ENCODE measurements around the gene CTDSPL. TPM values are rescaled to one million over a fixed set of nuclear protein-coding genes. Genes with fewer than 3 reads are reported as not detected.

Gene CTDSPL
- total and polyA plus RNA-seq, 10 of the 15 experiments (the other 5 are each of a cell fraction or from before 2014, with no cell fraction given): 0.05 to 0.51 (median 0.18) TPM; not detected in 6

GRCh38 chr3:37907906-37908305, 46.2 kb downstream of the CTDSPL start (continued):
- TF ChIP-seq ETV6 (conservative IDR thresholded peaks at IDR 0.05 in 1 of 2, IDR thresholded peaks at IDR 0.05 in 1 of 2; ENCODE audit: borderline replicate concordance in 1 of 2, low read depth in 1 of 2) (peak in 1 of 2 experiments; percentile 70; a peak in 2 of 4 replicates), CBFB (IDR thresholded peaks at IDR 0.05; ENCODE audit: low read depth) (peak; percentile 96), MTA2 (IDR thresholded peaks at IDR 0.05; ENCODE audit: low read depth) (peak; percentile 96), MXI1 (IDR thresholded peaks at IDR 0.05; ENCODE audit: low read depth, low read length) (no peak), RCOR1 (conservative IDR thresholded peaks at IDR 0.05; ENCODE audit: low read depth, low read length) (0 out of 2 replicates have a peak, but pooled peaks have one; percentile 51), SREBF1 (IDR thresholded peaks at IDR 0.05; ENCODE audit: low read length) (no peak), IKZF1 (conservative IDR thresholded peaks at IDR 0.05) (peak; percentile 97), MYC (IDR thresholded peaks at IDR 0.05; ENCODE audit: insufficient read depth, insufficient read length, insufficient replicate concordance, low read length, severe bottlenecking) (no peak), NBN (IDR thresholded peaks at IDR 0.05) (peak; percentile 94), RBBP5 (conservative IDR thresholded peaks at IDR 0.05) (no peak), MEF2B (IDR thresholded peaks at IDR 0.05; ENCODE audit: partially characterized antibody, poor library complexity, severe bottlenecking) (peak; percentile 86), USF2 (IDR thresholded peaks at IDR 0.05; ENCODE audit: borderline replicate concordance, low read depth, low read length) (no peak), JUNB (IDR thresholded peaks at IDR 0.05) (peak; percentile 30; the same call in 1 of the 2 replicates), SMC3 (IDR thresholded peaks at IDR 0.05; ENCODE audit: borderline replicate concordance, low read length) (no peak), SPI1 (IDR thresholded peaks at IDR 0.05; ENCODE audit: borderline replicate concordance, insufficient read depth, low read depth, low read length) (no peak), SUZ12 (IDR thresholded peaks at IDR 0.05; ENCODE audit: unreplicated experiment) (no peak), ATF2 (IDR thresholded peaks at IDR 0.05; ENCODE audit: low read length) (peak; percentile 74)
- TF ChIP-seq, protein P1, sequence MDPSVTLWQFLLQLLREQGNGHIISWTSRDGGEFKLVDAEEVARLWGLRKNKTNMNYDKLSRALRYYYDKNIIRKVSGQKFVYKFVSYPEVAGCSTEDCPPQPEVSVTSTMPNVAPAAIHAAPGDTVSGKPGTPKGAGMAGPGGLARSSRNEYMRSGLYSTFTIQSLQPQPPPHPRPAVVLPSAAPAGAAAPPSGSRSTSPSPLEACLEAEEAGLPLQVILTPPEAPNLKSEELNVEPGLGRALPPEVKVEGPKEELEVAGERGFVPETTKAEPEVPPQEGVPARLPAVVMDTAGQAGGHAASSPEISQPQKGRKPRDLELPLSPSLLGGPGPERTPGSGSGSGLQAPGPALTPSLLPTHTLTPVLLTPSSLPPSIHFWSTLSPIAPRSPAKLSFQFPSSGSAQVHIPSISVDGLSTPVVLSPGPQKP (IDR thresholded peaks at IDR 0.05; ENCODE audit: low read depth, low read length): no peak
- TF ChIP-seq, protein P2, sequence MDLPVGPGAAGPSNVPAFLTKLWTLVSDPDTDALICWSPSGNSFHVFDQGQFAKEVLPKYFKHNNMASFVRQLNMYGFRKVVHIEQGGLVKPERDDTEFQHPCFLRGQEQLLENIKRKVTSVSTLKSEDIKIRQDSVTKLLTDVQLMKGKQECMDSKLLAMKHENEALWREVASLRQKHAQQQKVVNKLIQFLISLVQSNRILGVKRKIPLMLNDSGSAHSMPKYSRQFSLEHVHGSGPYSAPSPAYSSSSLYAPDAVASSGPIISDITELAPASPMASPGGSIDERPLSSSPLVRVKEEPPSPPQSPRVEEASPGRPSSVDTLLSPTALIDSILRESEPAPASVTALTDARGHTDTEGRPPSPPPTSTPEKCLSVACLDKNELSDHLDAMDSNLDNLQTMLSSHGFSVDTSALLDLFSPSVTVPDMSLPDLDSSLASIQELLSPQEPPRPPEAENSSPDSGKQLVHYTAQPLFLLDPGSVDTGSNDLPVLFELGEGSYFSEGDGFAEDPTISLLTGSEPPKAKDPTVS (IDR thresholded peaks at IDR 0.05; ENCODE audit: low read depth, low read length): no peak
- TF ChIP-seq, protein P3, sequence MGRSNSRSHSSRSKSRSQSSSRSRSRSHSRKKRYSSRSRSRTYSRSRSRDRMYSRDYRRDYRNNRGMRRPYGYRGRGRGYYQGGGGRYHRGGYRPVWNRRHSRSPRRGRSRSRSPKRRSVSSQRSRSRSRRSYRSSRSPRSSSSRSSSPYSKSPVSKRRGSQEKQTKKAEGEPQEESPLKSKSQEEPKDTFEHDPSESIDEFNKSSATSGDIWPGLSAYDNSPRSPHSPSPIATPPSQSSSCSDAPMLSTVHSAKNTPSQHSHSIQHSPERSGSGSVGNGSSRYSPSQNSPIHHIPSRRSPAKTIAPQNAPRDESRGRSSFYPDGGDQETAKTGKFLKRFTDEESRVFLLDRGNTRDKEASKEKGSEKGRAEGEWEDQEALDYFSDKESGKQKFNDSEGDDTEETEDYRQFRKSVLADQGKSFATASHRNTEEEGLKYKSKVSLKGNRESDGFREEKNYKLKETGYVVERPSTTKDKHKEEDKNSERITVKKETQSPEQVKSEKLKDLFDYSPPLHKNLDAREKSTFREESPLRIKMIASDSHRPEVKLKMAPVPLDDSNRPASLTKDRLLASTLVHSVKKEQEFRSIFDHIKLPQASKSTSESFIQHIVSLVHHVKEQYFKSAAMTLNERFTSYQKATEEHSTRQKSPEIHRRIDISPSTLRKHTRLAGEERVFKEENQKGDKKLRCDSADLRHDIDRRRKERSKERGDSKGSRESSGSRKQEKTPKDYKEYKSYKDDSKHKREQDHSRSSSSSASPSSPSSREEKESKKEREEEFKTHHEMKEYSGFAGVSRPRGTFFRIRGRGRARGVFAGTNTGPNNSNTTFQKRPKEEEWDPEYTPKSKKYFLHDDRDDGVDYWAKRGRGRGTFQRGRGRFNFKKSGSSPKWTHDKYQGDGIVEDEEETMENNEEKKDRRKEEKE (IDR thresholded peaks at IDR 0.05): no peak

Measured in GM12878 (cell line).